Renal pelvis (tissue), 4 donors: ENCODE measurements around the gene PRDM16. TPM values are rescaled to one million over a fixed set of nuclear protein-coding genes. Genes with fewer than 3 reads are reported as not detected.

Experiments
- DNase-seq: peaks from one replicate; pipeline ENCODE4 v3.0.0-alpha.2; 2013
- polyA plus RNA-seq, 3 donors: library from polyadenylated mRNA; unstranded; fragments of 120-200 nt; gene quantifications; one replicate each; pipeline ENCODE4 v1.2.1, GENCODE V29; 2013; ENCODE audit not compliant: insufficient read length in 3 of 3

PRDM16 gene
- polyA plus RNA-seq, 3 donors, result 7.2 to 9.6 (median 9.3) TPM

GRCh38 chr1:3120994-3121393, 52.0 kb downstream of the PRDM16 start:
- no peak for DNase-seq

DNA sequence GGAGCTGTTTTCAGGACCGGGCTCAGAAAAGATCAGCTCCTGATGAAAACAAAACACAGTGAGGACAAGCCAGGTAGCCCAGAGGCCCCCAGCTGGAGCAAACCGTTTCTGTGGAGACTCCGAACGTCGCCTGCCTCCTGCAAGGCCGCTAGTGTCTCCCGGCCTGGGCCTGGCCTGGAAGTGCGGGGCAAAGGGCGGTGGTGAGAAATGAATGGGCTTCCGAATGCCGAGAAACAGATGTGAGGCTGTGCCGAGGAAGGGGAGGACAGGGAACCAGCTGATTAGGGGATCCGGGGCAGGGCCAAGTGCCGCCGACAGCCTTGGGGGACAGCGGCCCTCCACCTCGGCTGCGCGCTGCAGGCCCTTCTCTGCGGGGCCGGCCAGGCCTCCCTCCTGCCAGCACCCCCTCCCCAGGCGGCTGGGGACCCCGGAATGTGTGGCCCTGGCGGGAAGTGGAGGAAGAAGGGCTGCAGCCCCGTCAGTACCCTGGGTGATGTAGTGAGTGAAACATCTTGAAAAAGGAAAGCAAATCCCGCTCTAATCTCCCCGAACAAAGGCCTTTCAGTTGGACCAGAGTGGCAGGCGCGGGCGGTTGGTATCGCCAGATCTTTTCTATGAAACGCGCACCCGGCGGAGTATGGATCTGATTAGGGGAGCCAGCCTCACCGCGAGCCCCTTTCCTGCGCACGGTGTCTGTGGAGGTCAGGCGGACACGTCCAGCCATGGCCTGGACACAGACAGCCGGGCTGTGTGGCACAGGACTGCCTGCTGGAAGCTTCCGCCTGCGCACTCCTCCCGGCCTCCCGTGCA, 52.6 kb downstream of the PRDM16 start:
- DNase-seq, result no peak

- no peak for DNase-seq
Observed at GRCh38 chr1:3122311-3122710, 53.3 kb downstream of the PRDM16 start.

GRCh38 chr1:3124246-3124645, 55.2 kb downstream of the PRDM16 start:
- DNase-seq, result no peak

GRCh38 chr1:3125078-3125477, 56.1 kb downstream of the PRDM16 start:
- no peak for DNase-seq

DNA sequence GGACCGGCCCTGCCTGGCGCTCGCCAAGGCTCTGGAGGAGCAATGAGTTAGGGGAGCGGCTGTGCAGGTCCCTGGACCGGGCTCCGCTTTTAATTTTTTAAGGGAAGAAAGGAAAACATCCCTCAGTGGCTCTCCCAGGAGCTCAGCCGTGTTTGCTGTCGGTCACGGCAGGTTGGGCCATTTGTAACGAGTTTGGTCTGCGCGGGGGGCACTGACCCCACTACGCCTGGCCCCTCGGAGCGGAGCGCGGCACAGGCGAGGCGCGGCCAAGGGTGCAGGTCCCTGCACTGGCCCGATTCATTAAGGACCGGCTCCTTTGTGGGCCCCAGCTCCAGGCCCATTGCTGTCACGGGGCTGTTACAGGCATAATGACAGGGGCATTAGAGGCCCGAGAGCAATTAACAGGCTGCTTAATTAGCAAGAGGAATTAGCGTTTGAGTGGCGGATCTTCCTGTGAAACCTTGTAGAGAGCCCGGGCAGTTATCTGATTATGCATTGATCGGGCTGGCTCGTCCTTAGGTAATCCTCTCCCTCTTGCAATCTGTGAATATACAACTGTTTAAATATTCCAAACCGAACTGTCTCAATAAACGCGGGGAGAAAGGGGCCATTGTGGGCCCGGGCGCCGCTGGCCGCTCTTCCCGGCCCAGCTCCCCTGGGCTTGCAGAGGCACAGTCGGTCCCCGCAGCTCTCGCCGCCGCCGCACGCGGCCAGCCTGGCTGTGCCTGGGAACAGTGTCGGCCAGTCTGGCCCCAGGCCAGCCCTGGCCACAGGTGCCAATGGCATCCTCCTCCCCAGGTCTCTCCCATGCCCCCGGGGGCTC, 56.8 kb downstream of the PRDM16 start:
- DNase-seq, result no peak

DNA sequence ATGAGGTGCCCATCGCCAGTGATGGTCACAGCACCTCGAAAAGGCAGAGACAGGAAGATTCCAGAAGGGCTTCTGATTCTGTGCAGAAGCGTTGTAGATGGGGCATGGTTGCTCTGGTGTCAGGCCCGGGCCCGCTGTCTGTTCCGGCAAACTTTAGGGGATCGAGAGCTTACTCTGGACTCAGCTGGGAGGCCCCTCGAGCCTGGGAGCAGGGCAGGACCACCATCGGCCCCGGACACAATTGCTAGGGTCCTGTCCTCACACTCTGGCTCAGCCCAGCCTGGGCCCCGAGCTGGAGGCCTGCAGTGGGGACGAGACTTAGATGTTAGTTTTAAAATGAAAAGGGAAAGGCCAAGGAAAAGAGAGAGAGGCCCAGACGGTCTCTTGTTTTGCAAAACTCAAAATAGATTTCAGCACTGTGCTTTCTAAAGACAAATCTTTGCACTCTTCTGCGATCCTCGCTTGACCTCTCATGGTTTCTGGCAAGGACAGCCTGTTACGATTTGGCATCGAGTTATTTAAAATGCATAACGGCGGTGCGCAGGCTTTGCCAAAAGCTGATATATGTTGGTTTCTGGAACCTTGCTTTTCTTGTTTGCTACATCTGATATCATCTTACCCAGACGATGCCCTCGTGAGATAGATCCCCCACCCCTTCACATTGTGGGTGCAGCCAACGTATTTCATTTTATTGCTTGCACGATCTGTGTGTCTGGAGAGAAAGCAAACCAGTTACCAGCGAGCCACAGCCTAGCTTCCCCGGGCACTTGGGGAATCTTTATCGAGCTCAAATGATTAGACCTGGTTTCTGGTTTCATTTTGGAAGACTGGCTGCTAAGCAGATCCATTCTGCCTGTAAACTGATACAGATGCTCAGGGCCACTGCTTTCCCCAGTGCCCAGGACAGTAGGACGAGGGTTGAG, 58.0 kb downstream of the PRDM16 start:
- no peak for DNase-seq

GRCh38 chr1:3127738-3128137, 58.7 kb downstream of the PRDM16 start:
- no peak for DNase-seq

DNA sequence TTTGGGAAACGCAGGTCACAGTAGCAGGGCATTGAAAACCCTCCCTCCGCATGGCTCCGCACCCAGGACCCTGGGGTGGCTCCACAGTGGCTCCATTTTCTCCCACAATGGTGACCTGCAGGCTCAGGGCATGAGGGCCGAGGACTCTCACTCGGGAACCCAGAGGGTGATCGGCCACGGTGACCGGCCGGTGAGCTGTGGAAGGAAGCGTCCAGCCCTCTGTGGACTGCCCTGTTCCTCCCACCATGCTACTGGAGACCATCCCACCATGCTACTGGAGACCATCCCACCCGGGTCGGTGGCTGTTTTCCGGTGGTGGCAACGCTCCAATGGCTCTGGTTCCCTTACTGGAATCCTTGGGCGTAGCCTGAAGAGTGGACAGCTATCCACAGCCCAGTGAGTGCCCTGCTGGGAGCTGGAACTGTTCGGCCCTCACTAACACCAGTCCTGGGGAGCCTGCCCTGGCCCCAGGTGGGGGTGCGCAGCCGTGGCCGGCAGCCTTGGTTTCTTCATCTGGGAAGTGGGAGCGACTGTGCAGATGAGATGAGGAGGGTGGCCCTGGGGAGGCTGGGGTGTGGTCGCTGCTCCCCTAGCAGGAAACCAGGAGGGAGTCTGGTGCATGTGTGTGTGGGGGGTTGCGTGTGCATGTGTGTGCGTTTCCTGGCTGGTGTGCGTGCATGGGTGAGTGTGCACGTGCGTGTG, 59.6 kb downstream of the PRDM16 start:
- DNase-seq, result no peak

DNA sequence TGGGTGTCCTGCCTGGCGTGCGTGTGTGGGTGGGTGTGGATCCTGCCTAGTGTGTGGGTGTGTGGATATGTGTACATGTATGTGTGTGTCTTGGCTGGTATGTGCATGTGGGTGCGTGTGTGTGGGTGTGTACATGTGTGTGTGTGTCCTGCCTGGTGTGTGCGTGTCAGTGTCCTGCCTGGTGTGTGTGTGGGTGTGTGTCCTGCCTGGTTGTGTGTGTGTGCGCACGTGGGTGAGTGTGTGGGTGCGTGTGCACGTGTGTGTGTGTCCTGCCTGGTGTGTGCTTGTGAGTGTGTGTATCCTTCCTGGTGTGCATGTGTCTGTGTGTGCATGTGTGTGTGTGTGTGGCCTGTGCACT, 60.1 kb downstream of the PRDM16 start:
- no peak for DNase-seq

GRCh38 chr1:3130268-3130667, 61.3 kb downstream of the PRDM16 start:
- no peak for DNase-seq

GRCh38 chr1:3132660-3133059, 63.7 kb downstream of the PRDM16 start:
- DNase-seq, result no peak

DNA sequence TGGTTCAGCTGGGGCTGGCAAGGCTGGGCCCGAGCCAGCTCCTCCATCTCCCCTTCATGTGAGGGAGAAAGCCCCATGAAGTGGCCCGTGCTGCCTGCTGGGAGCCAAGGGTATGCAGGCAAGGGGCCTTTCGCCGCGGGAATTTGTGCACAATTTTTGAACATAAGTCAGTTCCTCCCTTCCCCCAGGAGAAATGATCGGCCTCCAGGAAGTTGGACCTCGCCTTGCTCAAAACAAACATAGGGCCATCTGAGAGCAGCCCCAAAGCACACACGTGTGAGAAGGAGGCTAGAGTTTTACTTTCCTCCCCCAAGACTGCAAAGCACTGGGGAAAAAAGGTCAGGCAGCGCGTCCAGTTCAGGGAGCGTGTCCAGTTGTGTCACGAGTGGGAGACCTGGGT, 64.7 kb downstream of the PRDM16 start:
- no peak for DNase-seq

- DNase-seq, result no peak
Observed at GRCh38 chr1:3134381-3135072, 65.5 kb downstream of the PRDM16 start.

- DNase-seq, result no peak
Observed at GRCh38 chr1:3135073-3135702, 66.2 kb downstream of the PRDM16 start.

DNA sequence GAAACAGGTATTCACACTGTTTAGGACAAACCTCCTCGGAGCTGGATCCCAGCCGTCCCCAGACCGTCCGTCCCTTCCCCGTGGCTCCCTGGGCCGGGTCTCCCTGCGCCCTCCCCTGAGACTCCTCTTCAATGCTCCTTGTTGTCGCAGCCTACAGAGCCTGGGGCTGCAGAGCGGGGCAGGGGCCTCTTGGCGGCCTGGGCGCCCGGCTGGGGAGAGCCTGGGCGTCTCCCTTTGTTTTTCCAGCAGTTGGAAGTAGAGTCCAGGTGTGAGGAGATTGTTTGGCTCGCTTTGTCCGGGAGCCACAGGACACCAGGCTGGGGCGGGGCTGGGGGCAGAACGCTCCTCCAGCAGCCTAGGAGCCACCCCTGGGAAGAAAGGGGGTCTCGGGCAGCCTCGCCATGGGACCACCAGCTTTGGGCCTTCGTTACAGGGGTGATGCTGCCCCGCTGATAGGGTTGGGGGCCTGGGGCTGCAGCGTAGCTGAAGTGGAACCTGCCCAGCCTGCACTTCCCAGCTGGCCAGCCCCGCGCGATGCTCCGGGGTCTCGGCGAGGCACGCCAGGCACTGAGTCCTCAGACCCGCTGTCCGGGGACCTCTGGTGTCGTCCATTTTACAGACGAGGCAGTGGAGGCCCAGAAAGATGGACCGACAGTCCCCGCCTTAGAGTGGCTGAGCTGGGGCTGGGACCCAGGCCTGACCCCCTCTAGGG, 66.9 kb downstream of the PRDM16 start:
- DNase-seq, result no peak

DNA sequence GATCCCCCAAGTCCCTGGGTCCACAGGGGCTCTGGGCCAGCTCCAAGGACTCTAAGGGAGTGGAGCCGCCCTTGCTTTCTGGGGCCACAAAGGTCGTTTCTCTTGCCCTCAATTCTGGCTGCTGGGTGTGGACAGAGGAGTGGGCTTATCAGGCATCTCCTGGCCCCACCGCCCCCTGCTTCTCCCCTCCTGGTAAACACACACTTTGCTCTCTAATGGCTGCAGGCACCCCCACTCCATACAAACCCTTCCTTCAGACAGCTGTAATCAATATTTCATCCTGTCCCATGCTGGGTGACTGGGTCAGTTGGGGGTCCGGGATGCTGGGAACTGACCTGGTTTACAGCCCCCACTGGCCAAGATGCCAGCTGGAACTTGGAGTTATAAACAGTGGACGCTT, 67.5 kb downstream of the PRDM16 start:
- no peak for DNase-seq

DNA sequence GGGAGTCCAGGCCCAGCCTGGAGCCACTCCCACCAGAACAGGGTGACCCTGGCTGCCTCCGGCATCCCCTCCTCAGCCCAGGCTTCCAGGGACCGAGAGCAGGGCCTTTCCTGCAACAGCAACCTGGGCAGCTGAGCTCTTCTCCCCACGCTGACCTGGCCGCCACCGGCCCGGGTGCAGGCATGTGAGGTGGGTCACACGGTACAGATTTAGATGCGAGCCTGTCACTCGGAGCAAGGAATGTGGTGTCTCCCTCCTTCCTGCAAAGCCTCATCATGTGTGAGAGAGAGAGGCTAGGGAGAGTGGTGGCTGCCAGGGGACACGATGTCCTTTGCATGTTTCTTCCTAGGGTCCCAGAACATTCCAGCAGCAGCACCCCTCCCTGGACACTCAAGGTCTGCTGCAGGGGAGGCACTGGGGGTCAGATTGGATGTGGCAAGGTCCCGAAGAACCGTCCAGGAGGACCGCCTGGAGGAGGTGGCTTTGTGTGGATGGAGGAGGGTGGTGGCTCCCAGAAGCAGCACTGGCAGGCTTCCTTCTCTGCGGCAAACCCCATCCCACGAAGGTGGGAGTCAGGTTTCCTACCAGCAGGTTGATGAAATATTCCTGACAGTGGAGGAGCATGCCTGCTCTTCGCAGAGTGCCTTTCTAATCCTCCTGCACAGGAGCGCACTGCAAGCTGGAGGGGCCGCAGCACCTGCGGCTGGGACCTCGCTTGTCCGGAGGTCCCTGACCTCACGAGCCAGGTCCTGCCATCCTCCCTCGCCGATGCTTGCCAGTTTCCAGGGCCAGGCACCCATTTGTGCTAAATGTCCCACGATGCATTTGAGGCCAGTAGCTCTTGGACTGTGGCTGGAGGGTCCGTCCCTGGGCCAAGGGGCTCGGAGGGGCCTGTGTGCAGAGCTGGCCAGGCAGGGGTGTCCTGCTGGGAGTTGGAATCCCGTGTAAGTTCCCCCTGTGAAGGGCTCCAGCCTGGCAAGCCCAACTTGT, 68.4 kb downstream of the PRDM16 start:
- no peak for DNase-seq
